GM12873 (cell line): ENCODE results near the gene CFAP107.

Experiments
- CTCF ChIP-seq: IDR thresholded peaks from 2 replicates; pipeline ENCODE4 v1.5.1; 2012; ENCODE audit warnings: low read depth, mild to moderate bottlenecking, moderate library complexity, low read length, control low read depth; ENCODE audit not compliant: insufficient read depth; ENCODE audit errors: missing control alignments

Gene CFAP107

GRCh38 chr1:12722626-12723025, 23.4 kb upstream of the CFAP107 start:
- TF ChIP-seq CTCF, result no peak

- no peak for TF ChIP-seq CTCF
Observed at GRCh38 chr1:12728391-12728790, 17.6 kb upstream of the CFAP107 start.

GRCh38 chr1:12730156-12730555, 15.8 kb upstream of the CFAP107 start:
- TF ChIP-seq CTCF, result no peak

GRCh38 chr1:12734651-12735050, 11.3 kb upstream of the CFAP107 start:
- TF ChIP-seq CTCF, result no peak

- no peak for TF ChIP-seq CTCF
Observed at GRCh38 chr1:12738934-12739333, 7.1 kb upstream of the CFAP107 start.

- TF ChIP-seq CTCF, result no peak
Observed at GRCh38 chr1:12739613-12740012, 6.4 kb upstream of the CFAP107 start.

- no peak for TF ChIP-seq CTCF
Observed at GRCh38 chr1:12741946-12742345, 4.1 kb upstream of the CFAP107 start.
